Trophoblast cell (in vitro differentiated cells and primary cell): ENCODE measurements around the gene ZACN.
A peak's percentile ranks its signal among the peaks of the same experiment; 100 is the strongest.

ENCODE experiments used
- DNase-seq, 2 donors: peaks; one replicate each; pipeline ENCODE4 v3.0.0-alpha.2; 2016
- H2AFZ ChIP-seq: 2 replicates; pipeline ENCODE4 v1.6.1; 2013; ENCODE audit warnings: low read length, moderate library complexity, mild to moderate bottlenecking; ENCODE audit not compliant: insufficient read depth, poor library complexity
- H2AK5ac ChIP-seq: 2 replicates; pipeline ENCODE4 v1.6.1; 2013; ENCODE audit warnings: mild to moderate bottlenecking, low read length
- H2BK120ac ChIP-seq: 2 replicates; pipeline ENCODE4 v1.6.1; 2013; ENCODE audit warnings: low read length, mild to moderate bottlenecking, moderate library complexity; ENCODE audit not compliant: insufficient read depth, poor library complexity
- H2BK12ac ChIP-seq: 2 replicates; pipeline ENCODE4 v1.6.1; 2013; ENCODE audit warnings: mild to moderate bottlenecking, low read length, moderate library complexity
- H2BK5ac ChIP-seq: 2 replicates; pipeline ENCODE4 v1.6.1; 2013; ENCODE audit warnings: low read length, low read depth, moderate library complexity, mild to moderate bottlenecking; ENCODE audit not compliant: poor library complexity
- H3K14ac ChIP-seq: 2 replicates; pipeline ENCODE4 v1.6.1; 2013; ENCODE audit warnings: mild to moderate bottlenecking, low read length
- H3K18ac ChIP-seq: 2 replicates; pipeline ENCODE4 v1.6.1; 2013; ENCODE audit warnings: mild to moderate bottlenecking, low read length
- H3K23ac ChIP-seq: 2 replicates; pipeline ENCODE4 v1.6.1; 2013; ENCODE audit warnings: low read length
- H3K27ac ChIP-seq: 2 replicates; pipeline ENCODE4 v1.5.1; 2013; ENCODE audit warnings: low read depth, mild to moderate bottlenecking, inconsistent platforms, low read length, moderate library complexity
- H3K27me3 ChIP-seq: 2 replicates; pipeline ENCODE4 v1.6.1; 2013; ENCODE audit warnings: inconsistent platforms, mild to moderate bottlenecking, low read length, moderate library complexity; ENCODE audit not compliant: insufficient read depth
- H3K36me3 ChIP-seq, 2 experiments: 1 replicate in 1 of 2; 2 replicates in 1 of 2; pipeline ENCODE4 v1.6.1; 2013; ENCODE audit warnings: low read length in 2 of 2, mild to moderate bottlenecking in 2 of 2, moderate library complexity in 1 of 2; ENCODE audit not compliant: insufficient read depth in 2 of 2, control insufficient read depth in 1 of 2
- H3K4ac ChIP-seq: 2 replicates; pipeline ENCODE4 v1.6.1; 2013; ENCODE audit warnings: low read depth, mild to moderate bottlenecking, low read length, moderate library complexity
- H3K4me1 ChIP-seq, 2 experiments: 1 replicate in 1 of 2; 2 replicates in 1 of 2; pipeline ENCODE4 v1.6.1; 2013; ENCODE audit warnings: low read length in 2 of 2, mild to moderate bottlenecking in 2 of 2, moderate library complexity in 1 of 2; ENCODE audit not compliant: insufficient read depth in 2 of 2, control insufficient read depth in 1 of 2
- H3K4me2 ChIP-seq: 2 replicates; pipeline ENCODE4 v1.6.1; 2013; ENCODE audit warnings: inconsistent platforms, mild to moderate bottlenecking, low read length, moderate library complexity
- H3K4me3 ChIP-seq: 2 replicates; pipeline ENCODE4 v1.5.1; 2013; ENCODE audit warnings: mild to moderate bottlenecking, low read depth, low read length, inconsistent platforms
- H3K79me1 ChIP-seq: one replicate; pipeline ENCODE4 v1.6.1; 2013; ENCODE audit warnings: low read length
- H3K79me2 ChIP-seq: 2 replicates; pipeline ENCODE4 v1.6.1; 2013; ENCODE audit warnings: low read length, mild to moderate bottlenecking; ENCODE audit not compliant: control insufficient read depth, insufficient read depth, poor library complexity
- H3K9ac ChIP-seq: 2 replicates; pipeline ENCODE4 v1.6.1; 2013; ENCODE audit warnings: mild to moderate bottlenecking, low read length
- H3K9me3 ChIP-seq: 2 replicates; pipeline ENCODE4 v1.6.1; 2013; ENCODE audit warnings: low read depth, mild to moderate bottlenecking, control low read depth, inconsistent platforms, low read length; ENCODE audit not compliant: insufficient read depth
- H4K12ac ChIP-seq: 2 replicates; pipeline ENCODE4 v1.6.1; 2013; ENCODE audit warnings: low read depth, mild to moderate bottlenecking, low read length, moderate library complexity
- H4K8ac ChIP-seq: 2 replicates; pipeline ENCODE4 v1.6.1; 2013; ENCODE audit warnings: low read depth, mild to moderate bottlenecking, low read length, moderate library complexity
- H4K91ac ChIP-seq: one replicate; pipeline ENCODE4 v1.6.1; 2013; ENCODE audit warnings: low read depth, mild to moderate bottlenecking, low read length, moderate library complexity
- WGBS: extraction: QIAGEN DNeasy Blood & Tissue Kit; methylation state at CpG from one replicate; pipeline ENCODE4 v1.1.7; 2013; ENCODE audit warnings: missing lambda C conversion rate; ENCODE audit not compliant: insufficient read length, insufficient coverage; ENCODE audit errors: extremely low coverage; 5-methylcytosine and 5-hydroxymethylcytosine counted together

ZACN gene

GRCh38 chr17:76102944-76103273 lies 23.9 kb downstream of the ZACN start:
- H4K8ac ChIP-seq = peak overlapping the region; percentile 92
- H2AK5ac ChIP-seq = no peak overlapping the region
- peak overlapping the region; percentile 77 for H3K4me2 ChIP-seq
- H2AFZ ChIP-seq = no peak overlapping the region
- H3K23ac ChIP-seq = no peak overlapping the region
- no peaks in the 10 kb centered on the region for H3K9me3 ChIP-seq
- H3K14ac ChIP-seq = peak overlapping the region; percentile 52
- peak overlapping the region; percentile 32 for H2BK5ac ChIP-seq
- peak overlapping the region; percentile 86 for H3K4me3 ChIP-seq
- H3K79me1 ChIP-seq = peaks cover 11% of the 10 kb centered on the region
- no peak for DNase-seq
- peak overlapping the region; percentile 82 for H3K9ac ChIP-seq
- peaks cover 17 to 22% of the 10 kb centered on the region in 2 experiments for H3K36me3 ChIP-seq
- H4K91ac ChIP-seq = peak overlapping the region; percentile 82
- peak overlapping the region; percentile 88 for H3K18ac ChIP-seq
- H3K79me2 ChIP-seq = peaks cover 6% of the 10 kb centered on the region
- H2BK120ac ChIP-seq = no peak overlapping the region
- H2BK12ac ChIP-seq = no peak overlapping the region
- peaks cover 10 to 13% of the 10 kb centered on the region in 2 experiments for H3K4me1 ChIP-seq
- no CpG with 5 or more reads among the region's 4 CpGs for WGBS
- H4K12ac ChIP-seq = peak overlapping the region; percentile 78
- peak overlapping the region; percentile 49 for H3K4ac ChIP-seq
- no peak overlapping the region for H3K27ac ChIP-seq
- no peaks in the 10 kb centered on the region for H3K27me3 ChIP-seq

- no CpG with 5 or more reads among the region's 55 CpGs for WGBS
- H3K4me3 ChIP-seq = peak within 1 kb of the TSS; percentile 86
- H2AFZ ChIP-seq = peak within 1 kb of the TSS; percentile 95
- peaks cover 16 to 20% of the 10 kb centered on the region in 2 experiments for H3K36me3 ChIP-seq
- peak; percentile 95 to 99 for DNase-seq
- H3K14ac ChIP-seq = peak within 1 kb of the TSS; percentile 71
- no peaks in the 10 kb centered on the region for H3K27me3 ChIP-seq
- peak within 1 kb of the TSS; percentile 82 for H4K91ac ChIP-seq
- H4K12ac ChIP-seq = peak within 1 kb of the TSS; percentile 90
- H2BK12ac ChIP-seq = no peak within 1 kb of the TSS
- H4K8ac ChIP-seq = peak within 1 kb of the TSS; percentile 99
- peak within 1 kb of the TSS; percentile 21 for H3K27ac ChIP-seq
- peak within 1 kb of the TSS; percentile 77 for H3K4me2 ChIP-seq
- H2BK5ac ChIP-seq = peak within 1 kb of the TSS; percentile 81
- H3K23ac ChIP-seq = no peak within 1 kb of the TSS
- peak within 1 kb of the TSS; percentile 89 for H2AK5ac ChIP-seq
- peak within 1 kb of the TSS; percentile 82 for H3K9ac ChIP-seq
- H3K4ac ChIP-seq = peak within 1 kb of the TSS; percentile 85
- no peaks in the 10 kb centered on the region for H3K9me3 ChIP-seq
- peaks cover 10 to 13% of the 10 kb centered on the region in 2 experiments for H3K4me1 ChIP-seq
- peak within 1 kb of the TSS; percentile 5 for H2BK120ac ChIP-seq
- peaks cover 6% of the 10 kb centered on the region for H3K79me2 ChIP-seq
- peaks cover 11% of the 10 kb centered on the region for H3K79me1 ChIP-seq
- H3K18ac ChIP-seq = peak within 1 kb of the TSS; percentile 88
Measured at GRCh38 chr17:76103274-76104139, 24.5 kb downstream of the ZACN start, which contains the start of gene EXOC7. Gene EXOC7, minus strand, starts transcription at chr17:76103787. Its CDS starts 95 bp downstream, at chr17:76103692.

- no peak overlapping the region for H2BK12ac ChIP-seq
- H3K27ac ChIP-seq = no peak overlapping the region
- WGBS = no CpG with 5 or more reads among the region's 29 CpGs
- H3K79me1 ChIP-seq = peaks cover 11% of the 10 kb centered on the region
- peak overlapping the region; percentile 5 for H2BK120ac ChIP-seq
- peak overlapping the region; percentile 89 for H2AK5ac ChIP-seq
- H3K14ac ChIP-seq = peak overlapping the region; percentile 71
- peak overlapping the region; percentile 61 for H3K4me2 ChIP-seq
- peak overlapping the region; percentile 99 for H4K8ac ChIP-seq
- no peak for DNase-seq
- H3K9ac ChIP-seq = no peak overlapping the region
- H3K23ac ChIP-seq = no peak overlapping the region
- H2AFZ ChIP-seq = peak overlapping the region; percentile 95
- H4K91ac ChIP-seq = peak overlapping the region; percentile 80
- no peak overlapping the region for H3K4me3 ChIP-seq
- H2BK5ac ChIP-seq = peak overlapping the region; percentile 2
- H3K4ac ChIP-seq = peak overlapping the region; percentile 85
- H3K79me2 ChIP-seq = peaks cover 6% of the 10 kb centered on the region
- H3K18ac ChIP-seq = peak overlapping the region; percentile 31
- H3K36me3 ChIP-seq = peaks cover 16 to 20% of the 10 kb centered on the region in 2 experiments
- H3K9me3 ChIP-seq = no peaks in the 10 kb centered on the region
- peaks cover 10 to 13% of the 10 kb centered on the region in 2 experiments for H3K4me1 ChIP-seq
- H3K27me3 ChIP-seq = no peaks in the 10 kb centered on the region
- peak overlapping the region; percentile 90 for H4K12ac ChIP-seq
Measured at GRCh38 chr17:76104140-76104895, 25.3 kb downstream of the ZACN start.

- no peak overlapping the region for H3K23ac ChIP-seq
- no peak overlapping the region for H3K14ac ChIP-seq
- WGBS = no CpG with 5 or more reads among the region's 5 CpGs
- no peak overlapping the region for H3K9ac ChIP-seq
- H2BK12ac ChIP-seq = no peak overlapping the region
- H2BK120ac ChIP-seq = no peak overlapping the region
- no peak overlapping the region for H3K18ac ChIP-seq
- H2AFZ ChIP-seq = no peak overlapping the region
- peaks cover 10 to 13% of the 10 kb centered on the region in 2 experiments for H3K4me1 ChIP-seq
- no peak for DNase-seq
- no peak overlapping the region for H3K4ac ChIP-seq
- H3K36me3 ChIP-seq = peaks cover 14 to 17% of the 10 kb centered on the region in 2 experiments
- no peak overlapping the region for H4K8ac ChIP-seq
- no peak overlapping the region for H2BK5ac ChIP-seq
- H3K27ac ChIP-seq = no peak overlapping the region
- peaks cover 6% of the 10 kb centered on the region for H3K79me2 ChIP-seq
- no peak overlapping the region for H3K4me3 ChIP-seq
- no peak overlapping the region for H3K4me2 ChIP-seq
- no peak overlapping the region for H4K91ac ChIP-seq
- peak overlapping the region; percentile 77 for H4K12ac ChIP-seq
- H2AK5ac ChIP-seq = no peak overlapping the region
- no peaks in the 10 kb centered on the region for H3K27me3 ChIP-seq
- no peaks in the 10 kb centered on the region for H3K9me3 ChIP-seq
- H3K79me1 ChIP-seq = peaks cover 11% of the 10 kb centered on the region
Measured at GRCh38 chr17:76104896-76105231, 25.9 kb downstream of the ZACN start.
